Anterior cingulate cortex (tissue), 58 donors: Measurements from ENCODE around the gene DYNLT2.

Experiments
- DNase-seq, 58 donors: peaks; one replicate each; lab custom pipeline; 2025; lab: John Stamatoyannopoulos, UW

DYNLT2 gene

GRCh38 chr6:169738976-169739529 lies 12.3 kb downstream of the DYNLT2 start:
- no peak for DNase-seq

- DNase-seq = no peak
Observed at GRCh38 chr6:169738204-169738975, 13.0 kb downstream of the DYNLT2 start.

DNA sequence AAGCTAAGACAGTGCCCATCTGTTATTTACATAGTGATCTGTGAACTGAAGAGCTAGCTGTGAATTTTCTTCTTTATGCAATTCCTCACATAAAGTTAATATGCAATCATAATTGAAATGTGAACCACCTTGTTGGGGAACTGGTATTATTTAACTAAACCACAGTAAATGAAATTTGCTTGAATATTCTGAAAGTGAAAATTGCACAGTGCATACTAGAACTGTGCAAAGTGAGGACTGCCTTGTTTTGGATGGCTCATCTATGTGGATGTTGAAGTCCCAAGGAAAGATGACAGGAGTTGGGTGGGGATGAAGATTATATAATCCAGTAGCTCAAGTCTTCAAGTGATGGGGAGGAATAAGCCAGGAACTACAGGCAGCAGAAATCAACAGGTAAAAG lies 21.4 kb downstream of the DYNLT2 start:
- DNase-seq = no peak

DNA sequence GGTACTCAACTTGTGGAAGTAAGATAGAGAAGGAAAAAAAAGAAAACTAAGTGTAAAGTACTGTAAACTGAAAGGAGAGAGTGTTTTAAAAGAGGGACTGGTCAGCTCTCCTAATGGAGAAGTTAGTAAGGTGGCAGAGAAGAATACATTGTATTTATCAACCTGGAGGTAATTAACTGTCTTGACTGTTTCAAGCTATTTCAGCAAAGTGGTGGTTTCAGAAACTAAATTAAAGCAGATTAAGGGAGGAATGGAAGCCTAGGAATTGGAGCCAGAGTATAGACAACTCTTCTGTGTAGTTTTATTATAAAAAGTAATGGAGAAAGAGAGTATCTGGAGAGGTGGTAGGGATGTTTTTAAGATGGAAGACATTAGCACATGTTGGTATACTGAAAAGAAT lies 24.4 kb downstream of the DYNLT2 start:
- no peak for DNase-seq

DNA sequence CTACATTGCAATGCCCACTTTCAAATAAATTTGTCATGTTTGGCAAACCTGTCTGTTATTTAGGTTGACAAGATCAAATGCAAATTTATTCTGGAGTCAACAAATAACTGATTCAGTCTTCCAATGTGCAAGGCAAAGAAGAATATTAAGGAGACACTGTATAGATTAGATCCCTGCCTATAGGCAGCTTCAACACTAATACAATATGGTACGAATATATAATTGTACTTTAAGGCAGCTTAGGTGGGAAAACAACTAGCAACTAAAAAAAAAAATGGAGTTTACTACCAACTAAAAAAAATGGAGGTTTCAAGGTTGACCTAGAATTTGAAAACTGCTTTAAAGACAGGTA lies 25.3 kb downstream of the DYNLT2 start:
- DNase-seq = no peak

GRCh38 chr6:169725125-169726048 lies 26.0 kb downstream of the DYNLT2 start:
- peak in 29 of 58 donors; percentile 4 to 70 (median 30) for DNase-seq

DNA sequence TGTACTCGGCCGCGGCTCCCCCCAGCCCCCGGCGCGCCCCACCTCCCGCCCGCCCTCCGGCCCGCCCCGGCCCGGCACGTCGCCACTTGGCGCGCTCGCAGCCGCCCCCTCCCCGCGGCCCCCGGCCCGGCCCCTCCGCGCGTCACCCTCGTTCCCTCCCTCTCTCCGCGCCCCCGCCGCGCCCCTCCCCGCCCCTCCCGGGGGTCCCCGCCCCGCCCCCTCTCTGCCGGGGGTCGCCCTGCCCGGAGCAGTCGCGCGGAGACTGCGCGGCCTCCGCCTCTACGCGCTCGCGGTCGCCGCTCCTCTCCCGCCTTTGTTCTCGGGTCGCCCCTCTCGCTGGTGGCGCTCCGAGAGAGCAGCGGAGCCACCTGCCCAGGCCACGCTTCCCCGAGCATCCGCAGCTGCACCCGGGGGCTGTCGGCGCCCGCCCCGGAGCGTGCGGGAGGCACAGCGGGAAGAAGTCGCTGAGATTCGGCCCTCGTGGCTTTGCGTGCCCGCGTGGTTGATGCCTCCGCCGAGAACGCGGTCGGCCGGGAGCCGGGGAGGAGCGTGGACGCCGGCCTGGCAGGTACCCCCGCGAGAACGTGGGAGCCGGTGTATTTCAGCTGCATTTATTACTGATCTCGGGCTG lies 26.8 kb downstream of the DYNLT2 start, which contains the start of gene PHF10:
Gene PHF10 (minus strand): TSS at position 7 of the 631 bp plus-strand sequence. CDS start 569 bp downstream, outside the sequence.
- peak in 51 of 58 donors; percentile 7 to 80 (median 56) for DNase-seq

DNA sequence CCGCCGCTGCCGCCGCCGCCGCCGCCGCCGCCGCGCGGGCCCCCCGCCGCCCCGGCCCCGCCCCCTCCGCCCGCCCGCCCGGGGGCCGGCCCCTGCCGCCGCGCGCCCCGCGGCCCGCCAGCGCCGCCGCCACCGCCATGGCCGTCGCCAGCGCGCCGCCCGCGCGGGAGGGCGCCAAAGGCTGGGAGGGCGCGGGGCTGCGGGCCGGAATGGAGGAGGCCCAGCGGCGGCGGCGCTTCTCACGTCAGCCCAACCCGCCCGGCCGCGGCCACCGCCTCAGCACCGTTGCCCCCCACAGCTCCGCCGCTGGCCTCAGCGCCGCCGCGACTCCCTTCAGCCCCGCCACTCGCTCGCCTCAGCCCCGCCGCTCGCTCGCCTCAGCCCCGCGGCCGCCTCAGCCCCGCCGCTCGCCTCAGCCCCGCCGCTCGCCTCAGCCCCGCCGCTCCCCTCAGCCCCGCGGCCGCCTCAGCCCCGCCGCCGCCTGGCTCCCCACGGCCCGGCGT lies 27.3 kb downstream of the DYNLT2 start:
- peak in 16 of 58 donors; percentile 14 to 57 (median 47) for DNase-seq

- DNase-seq = peak in 52 of 58 donors; percentile 22 to 87 (median 58)
Observed at GRCh38 chr6:169723200-169723909, 28.0 kb downstream of the DYNLT2 start.

DNA sequence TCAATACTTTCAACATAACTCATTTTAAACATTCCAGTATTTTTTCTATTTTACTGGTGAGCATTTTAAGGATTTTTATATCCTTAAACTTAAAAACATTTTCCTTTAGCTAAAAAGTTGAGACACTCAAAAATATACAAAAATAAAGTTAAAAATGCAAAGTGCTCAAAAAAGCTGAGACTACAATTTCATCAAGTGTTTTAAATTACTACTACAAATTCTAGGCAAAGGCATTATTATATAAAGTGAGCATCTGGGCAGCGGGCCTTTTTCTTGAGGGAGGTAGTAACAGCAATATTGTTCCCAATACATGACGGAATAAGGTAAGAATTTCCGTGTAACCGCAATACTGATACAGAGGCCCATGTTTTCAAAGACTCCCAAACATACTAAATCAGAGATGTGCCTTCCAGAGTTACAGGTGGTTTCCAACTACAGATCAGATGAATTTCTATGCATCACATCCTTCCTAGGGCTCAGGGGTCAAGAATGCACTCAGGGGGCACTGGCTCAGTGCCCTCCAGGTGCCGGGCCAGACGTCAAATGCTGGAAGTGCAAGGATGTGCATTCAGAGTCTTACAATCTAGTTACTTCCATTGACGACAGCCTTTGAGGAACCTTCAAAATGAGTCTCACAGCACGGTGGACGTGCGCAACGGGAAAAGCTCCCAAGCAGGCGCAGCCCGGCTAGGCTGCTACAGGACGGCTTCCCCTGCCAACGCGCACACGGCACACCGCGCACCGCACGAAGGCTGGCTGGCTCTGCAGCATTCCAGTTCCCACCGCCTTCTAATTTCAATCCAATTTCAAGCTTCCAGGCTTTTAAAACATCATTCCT lies 28.8 kb downstream of the DYNLT2 start:
- peak in 25 of 58 donors; percentile 3 to 48 (median 23) for DNase-seq

DNA sequence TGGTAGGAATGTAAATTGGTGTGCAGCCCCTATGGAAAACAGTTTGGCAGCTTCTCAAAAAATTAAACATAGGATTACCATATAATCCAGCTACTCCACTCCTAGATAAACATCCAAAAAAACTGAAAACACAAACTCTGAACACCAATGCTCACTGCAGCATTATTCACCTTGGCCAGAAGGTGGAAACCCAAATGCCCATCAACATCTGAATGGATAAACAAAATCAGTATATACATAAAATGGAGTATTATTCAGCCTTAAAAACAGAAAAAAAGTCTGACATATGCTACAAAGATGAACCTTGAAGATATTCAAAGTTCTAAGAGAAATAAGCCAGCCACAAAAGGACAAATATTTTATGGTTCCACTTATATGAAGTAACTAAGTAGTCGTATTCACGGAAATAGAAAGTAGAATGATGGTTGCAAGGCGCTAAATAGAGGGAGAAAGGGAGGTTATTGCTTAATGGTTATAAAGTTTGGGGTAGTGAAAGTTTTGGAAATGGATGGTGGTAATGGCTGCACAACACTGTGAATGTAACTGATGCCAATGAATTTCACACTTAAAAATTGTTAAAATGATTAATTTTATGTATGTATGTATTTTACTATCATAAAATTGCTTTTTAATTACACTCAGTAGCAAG lies 31.0 kb downstream of the DYNLT2 start:
- DNase-seq = no peak

DNA sequence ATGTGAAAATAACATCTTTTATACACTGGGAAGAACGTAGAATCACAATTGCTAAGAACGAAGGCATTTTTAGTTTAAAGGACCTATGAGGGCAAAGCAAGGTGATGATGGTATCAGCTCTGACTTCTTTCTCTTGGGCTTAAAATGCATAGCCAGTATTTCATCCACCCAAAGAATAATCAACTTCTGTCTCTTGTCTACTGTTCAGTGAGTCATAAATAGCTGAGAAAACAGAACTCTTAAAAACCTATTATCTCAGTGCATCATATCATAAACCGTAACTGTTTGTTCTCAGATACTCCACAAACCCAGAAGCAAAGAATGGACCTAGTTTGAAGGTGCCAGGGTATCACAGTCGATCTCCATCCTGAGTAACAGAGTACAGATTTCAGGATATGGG lies 32.3 kb downstream of the DYNLT2 start:
- DNase-seq = no peak

DNA sequence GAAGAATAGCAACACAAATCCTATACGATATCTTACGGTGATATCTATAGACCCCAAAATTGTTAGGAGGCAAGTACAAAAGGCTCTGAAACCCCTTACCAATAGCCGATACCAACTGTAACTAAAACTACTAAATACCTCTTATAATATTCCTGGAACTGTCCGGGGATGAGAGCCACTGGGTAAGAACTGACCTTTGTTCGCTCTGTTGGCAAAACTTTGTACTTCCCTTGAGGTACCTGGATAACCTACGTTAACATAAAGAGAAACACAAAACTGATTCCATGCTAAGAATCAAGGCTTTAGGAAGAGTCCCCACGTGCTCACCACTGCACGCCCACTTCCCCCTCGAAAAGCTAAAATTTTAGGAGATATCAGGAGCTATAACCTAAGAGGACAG lies 36.8 kb downstream of the DYNLT2 start:
- DNase-seq = no peak

GRCh38 chr6:169714178-169714577 lies 37.2 kb downstream of the DYNLT2 start:
- DNase-seq = no peak

- no peak for DNase-seq
Observed at GRCh38 chr6:169710009-169710408, 41.4 kb downstream of the DYNLT2 start.

DNA sequence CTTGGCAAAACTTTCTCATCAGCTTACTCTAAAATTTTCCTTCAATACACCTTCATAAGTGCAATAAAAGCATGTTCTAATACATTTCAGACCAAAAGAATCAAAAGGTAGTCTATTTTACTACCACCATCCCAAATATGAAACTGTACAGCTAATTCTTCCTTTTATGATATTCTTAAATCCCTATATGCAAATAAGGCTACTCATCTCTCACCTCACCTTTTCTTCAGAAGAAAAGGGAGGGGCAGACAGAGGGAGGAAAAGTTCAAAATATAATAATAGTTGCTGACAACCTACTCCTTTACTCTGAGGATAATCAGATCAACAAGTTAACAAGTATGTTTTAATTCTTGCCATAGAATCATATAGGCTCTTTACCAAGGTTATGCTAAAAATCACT lies 42.1 kb downstream of the DYNLT2 start:
- DNase-seq = no peak

DNA sequence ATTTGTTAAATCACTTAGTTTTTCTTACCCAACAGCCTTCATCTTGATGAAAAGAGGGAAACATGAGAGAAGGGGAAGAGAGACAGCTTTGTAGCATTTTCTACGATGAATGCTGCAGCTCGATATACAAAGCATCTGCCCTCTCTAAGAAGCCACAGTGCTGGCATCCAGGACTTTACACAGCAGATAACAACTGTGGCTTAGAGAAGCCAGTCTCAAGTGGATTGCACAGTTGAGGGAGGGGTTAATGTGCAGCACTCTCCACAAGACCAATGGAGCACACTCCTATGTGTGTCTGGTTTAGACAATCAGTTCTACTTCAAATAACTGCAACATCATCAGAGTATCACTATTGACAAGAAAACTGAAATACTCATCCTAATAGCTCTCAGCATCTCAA lies 43.6 kb downstream of the DYNLT2 start:
- no peak for DNase-seq

DNA sequence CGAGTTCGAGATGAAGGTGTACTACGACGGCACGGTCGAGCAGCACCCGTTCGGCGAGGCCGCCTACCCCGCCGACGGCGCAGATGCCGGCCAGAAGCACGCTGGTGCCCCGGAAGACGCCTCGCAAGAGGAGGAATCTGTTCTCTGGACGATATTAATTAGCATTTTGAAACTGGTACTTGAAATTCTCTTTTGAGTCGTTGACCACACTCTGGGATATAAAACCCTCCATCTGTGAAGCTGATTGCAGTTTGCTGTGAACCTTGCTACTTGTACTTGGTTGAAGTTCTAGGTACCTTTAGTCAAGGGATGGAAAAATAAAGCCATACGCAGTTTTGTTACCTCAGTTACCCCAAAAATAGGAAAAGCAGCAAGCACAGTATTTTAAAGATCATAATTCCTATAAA lies 48.5 kb downstream of the DYNLT2 start:
- no peak for DNase-seq
